ENCODE results near the gene TCP10L.

DNA sequence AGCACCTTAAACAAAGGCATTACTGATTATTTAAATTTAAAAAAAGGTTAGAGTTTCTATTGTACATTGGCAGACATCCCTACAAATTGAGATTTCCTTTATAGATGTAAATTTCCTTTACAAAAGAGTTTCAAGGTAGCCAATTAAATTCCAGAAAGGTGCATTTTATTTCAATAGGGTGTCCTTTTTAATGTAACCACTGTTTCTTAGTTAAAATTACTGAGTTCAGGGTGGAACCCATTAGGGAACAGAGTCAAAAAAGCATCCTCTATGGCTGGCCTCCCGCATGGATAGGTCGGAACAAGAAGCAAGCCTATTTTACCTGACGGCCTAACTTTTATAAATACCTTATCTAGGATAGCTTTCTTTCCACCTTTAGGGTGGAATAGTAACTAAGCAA is 24.4 kb downstream of the TCP10L start:
- TF ChIP-seq POLR2A (IDR thresholded peaks at IDR 0.05; ENCODE audit: low read length) (no peak), GATA1 (IDR thresholded peaks at IDR 0.05; ENCODE audit: low read depth, low read length) (no peak)
